Measurements from ENCODE around the gene P2RY8. TPM values are rescaled to one million over a fixed set of nuclear protein-coding genes. Genes with fewer than 3 reads are reported as not detected.
"Not testable (repeated sequence)": the region's sequence is repeated elsewhere in the genome, so short reads cannot be mapped to it uniquely, and the experiment has no call there.

Gene P2RY8, protein sequence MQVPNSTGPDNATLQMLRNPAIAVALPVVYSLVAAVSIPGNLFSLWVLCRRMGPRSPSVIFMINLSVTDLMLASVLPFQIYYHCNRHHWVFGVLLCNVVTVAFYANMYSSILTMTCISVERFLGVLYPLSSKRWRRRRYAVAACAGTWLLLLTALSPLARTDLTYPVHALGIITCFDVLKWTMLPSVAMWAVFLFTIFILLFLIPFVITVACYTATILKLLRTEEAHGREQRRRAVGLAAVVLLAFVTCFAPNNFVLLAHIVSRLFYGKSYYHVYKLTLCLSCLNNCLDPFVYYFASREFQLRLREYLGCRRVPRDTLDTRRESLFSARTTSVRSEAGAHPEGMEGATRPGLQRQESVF
- 100 to 1,000 TPM; 227 to 320 (median 275) TPM for polyA plus RNA-seq (ENCODE audit: low read depth in 6 of 6)

- Mint-ChIP-seq H3K27me3 (no peaks in the 10 kb centered on the region), H3K4me1 (peaks cover 19 to 37% (median 20%) of the 10 kb centered on the region in 3 donors), H3K4me3 (peak within 1 kb of the TSS; percentile 93 to 100 (median 98)), H3K36me3 (no peaks in the 10 kb centered on the region), H3K9me3 (no peaks in the 10 kb centered on the region), H3K27ac (peak within 1 kb of the TSS; percentile 98 to 100 (median 99))
- DNase-seq (peak; percentile 83), ATAC-seq (ENCODE audit: low read depth in 2 of 2) (peak; percentile 77 to 82)
Observed at GRCh38 chrX:1537031-1537715, at the start of gene P2RY8. TSS of gene P2RY8 (minus strand) at chrX:1537185. CDS start at chrX:1466558, 70,627 bp downstream.

- no peak overlapping the region for H3K27ac Mint-ChIP-seq
- DNase-seq, result no peak
Observed at GRCh38 chrX:1584237-1585011, 47.4 kb upstream of the P2RY8 start.

GRCh38 chrX:1582686-1583437, 45.9 kb upstream of the P2RY8 start:
- Mint-ChIP-seq H3K4me1 (peaks cover 15 to 24% (median 20%) of the 10 kb centered on the region in 3 donors), H3K27me3 (no peaks in the 10 kb centered on the region), H3K36me3 (no peaks in the 10 kb centered on the region), H3K27ac (peak overlapping the region in 3 of 6 donors; percentile 8 to 88 (median 61)), H3K9me3 (no peaks in the 10 kb centered on the region), H3K4me3 (peak overlapping the region in 1 of 8 donors; percentile 43)
- DNase-seq, result no peak
- no peak for ATAC-seq (ENCODE audit: low read depth in 2 of 2)

More at GRCh38 chrX:1584237-1585011, 47.4 kb upstream of the P2RY8 start:
- no peaks in the 10 kb centered on the region for H3K9me3 Mint-ChIP-seq
- H3K27me3 Mint-ChIP-seq, result no peaks in the 10 kb centered on the region
- peaks cover 16 to 28% (median 20%) of the 10 kb centered on the region in 3 donors for H3K4me1 Mint-ChIP-seq
- H3K36me3 Mint-ChIP-seq, result no peaks in the 10 kb centered on the region
- no peak overlapping the region for H3K4me3 Mint-ChIP-seq
- no peak for ATAC-seq (ENCODE audit: low read depth in 2 of 2)

DNA sequence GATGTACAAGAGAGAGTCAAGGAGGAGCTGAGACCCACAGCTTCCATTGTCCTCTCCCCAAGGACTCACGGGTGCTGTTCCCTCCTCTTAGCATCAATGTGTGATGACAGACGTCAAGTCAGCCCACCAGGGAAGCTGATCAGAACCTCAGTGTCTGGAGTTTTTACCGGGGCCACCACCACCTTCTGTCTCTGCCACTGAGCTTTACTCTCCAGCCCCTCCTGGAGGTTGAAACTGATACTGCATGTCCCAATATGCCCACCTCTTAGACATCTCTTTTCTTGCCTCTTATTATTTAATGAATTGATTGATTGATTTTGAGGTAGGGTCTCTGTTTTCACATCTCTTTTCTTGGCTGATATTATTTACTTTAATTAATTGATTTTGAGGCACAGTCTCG, 44.1 kb upstream of the P2RY8 start:
- DNase-seq, result peak; percentile 59
- H3K27ac Mint-ChIP-seq, result no peak overlapping the region
- H3K27me3 Mint-ChIP-seq, result no peaks in the 10 kb centered on the region
- H3K4me1 Mint-ChIP-seq, result peaks cover 8 to 14% (median 11%) of the 10 kb centered on the region in 3 donors
- no peak overlapping the region for H3K4me3 Mint-ChIP-seq
- peak; percentile 65 to 83 for ATAC-seq (ENCODE audit: low read depth in 2 of 2)
- no peaks in the 10 kb centered on the region for H3K9me3 Mint-ChIP-seq
- no peaks in the 10 kb centered on the region for H3K36me3 Mint-ChIP-seq

GRCh38 chrX:1578511-1579173, 41.7 kb upstream of the P2RY8 start:
- H3K27me3 Mint-ChIP-seq, result no peaks in the 10 kb centered on the region
- no peaks in the 10 kb centered on the region for H3K9me3 Mint-ChIP-seq
- DNase-seq, result no peak
- H3K36me3 Mint-ChIP-seq, result no peaks in the 10 kb centered on the region
- peak overlapping the region in 2 of 6 donors; percentile 14 to 60 for H3K27ac Mint-ChIP-seq
- no peak overlapping the region for H3K4me3 Mint-ChIP-seq
- peaks cover 8 to 14% (median 8%) of the 10 kb centered on the region in 3 donors for H3K4me1 Mint-ChIP-seq
- no peak for ATAC-seq (ENCODE audit: low read depth in 2 of 2)

DNA sequence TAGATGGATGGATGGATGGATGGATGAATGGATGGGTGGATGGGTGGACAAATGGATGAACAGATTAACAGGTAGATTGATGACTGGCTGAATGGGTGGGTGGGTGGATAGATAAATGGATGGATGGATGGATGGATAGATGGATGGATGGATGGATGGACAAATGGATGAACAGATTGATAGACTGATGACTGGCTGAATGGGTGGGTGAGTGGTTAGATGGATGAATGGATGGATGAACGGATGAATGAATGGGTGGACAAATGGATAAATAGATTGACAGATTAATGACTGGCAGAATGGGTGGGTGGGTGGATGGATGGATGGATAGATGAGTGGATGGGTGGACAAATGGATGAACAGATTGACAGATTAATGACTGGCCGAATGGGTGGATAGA, 40.9 kb upstream of the P2RY8 start:
- no peaks in the 10 kb centered on the region for H3K27me3 Mint-ChIP-seq
- ATAC-seq (ENCODE audit: low read depth in 2 of 2) (no peak), DNase-seq (no peak)
- H3K4me1 Mint-ChIP-seq, result peaks cover under 1 to 6% (median 2%) of the 10 kb centered on the region in 3 donors
- no peak overlapping the region for H3K27ac Mint-ChIP-seq
- no peaks in the 10 kb centered on the region for H3K9me3 Mint-ChIP-seq
- no peak overlapping the region for H3K4me3 Mint-ChIP-seq
- no peaks in the 10 kb centered on the region for H3K36me3 Mint-ChIP-seq

DNA sequence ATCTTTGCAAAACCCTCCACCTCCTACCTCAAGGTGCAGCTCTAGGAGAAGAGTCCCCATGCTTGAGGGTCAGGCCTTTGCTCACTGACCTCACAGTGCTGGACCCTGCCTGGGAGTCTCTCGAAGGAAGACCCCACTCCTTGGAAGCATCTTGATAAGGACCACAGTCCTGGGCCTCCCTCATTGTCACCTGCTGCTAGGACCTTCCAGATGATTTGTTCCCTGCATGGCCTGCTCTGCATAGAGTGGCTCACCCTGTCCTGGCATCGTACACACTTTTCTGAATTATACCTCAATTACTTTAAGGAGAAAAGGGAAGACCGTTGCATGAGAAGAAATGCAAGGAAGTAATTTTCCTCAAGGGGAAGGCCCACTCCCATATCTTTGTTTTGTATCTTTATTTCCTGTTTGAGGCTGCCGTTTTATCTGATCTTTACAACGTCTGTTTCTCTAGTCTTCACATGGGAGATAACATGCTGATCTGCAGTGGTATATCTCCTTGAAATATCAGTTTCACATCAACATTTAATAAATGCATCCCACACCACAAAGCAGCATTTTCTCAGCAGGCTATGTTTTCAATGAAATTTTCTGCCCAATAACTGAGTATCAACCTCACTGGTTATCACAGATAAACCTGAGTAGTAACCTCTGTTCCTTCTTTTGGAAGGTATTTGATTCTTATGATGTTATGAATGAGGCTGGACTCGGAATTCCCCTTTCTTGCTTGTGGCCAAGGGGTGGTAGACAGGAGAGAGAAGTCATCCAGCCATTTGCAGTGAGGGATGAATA, 39.4 kb upstream of the P2RY8 start:
- Mint-ChIP-seq H3K9me3 (no peaks in the 10 kb centered on the region), H3K27me3 (no peaks in the 10 kb centered on the region), H3K27ac (no peak overlapping the region), H3K36me3 (no peaks in the 10 kb centered on the region), H3K4me3 (no peak overlapping the region), H3K4me1 (peaks cover 0 to 3% (median 0%) of the 10 kb centered on the region in 3 donors)
- DNase-seq, result no peak
- peak; percentile 50 to 61 for ATAC-seq (ENCODE audit: low read depth in 2 of 2)

- H3K36me3 Mint-ChIP-seq; H3K4me3 Mint-ChIP-seq; DNase-seq; ATAC-seq (ENCODE audit: low read depth in 2 of 2); H3K27ac Mint-ChIP-seq; H3K9me3 Mint-ChIP-seq; H3K27me3 Mint-ChIP-seq: not testable (repeated sequence)
- peaks cover 12 to 21% (median 18%) of the 10 kb centered on the region in 3 donors for H3K4me1 Mint-ChIP-seq
Observed at GRCh38 chrX:1574181-1574580, 37.2 kb upstream of the P2RY8 start.

GRCh38 chrX:1564750-1565683, 28.0 kb upstream of the P2RY8 start:
- peaks cover 0 to 3% (median 0%) of the 10 kb centered on the region in 7 donors for H3K9me3 Mint-ChIP-seq
- peak overlapping the region in 1 of 6 donors; percentile 67 for H3K27ac Mint-ChIP-seq
- DNase-seq (no peak), ATAC-seq (ENCODE audit: low read depth in 2 of 2) (peak; percentile 37 to 57)
- no peaks in the 10 kb centered on the region for H3K27me3 Mint-ChIP-seq
- H3K36me3 Mint-ChIP-seq, result no peaks in the 10 kb centered on the region
- peak overlapping the region in 7 of 8 donors; percentile 6 to 71 (median 47) for H3K4me3 Mint-ChIP-seq
- H3K4me1 Mint-ChIP-seq, result peaks cover 18 to 49% (median 45%) of the 10 kb centered on the region in 3 donors

GRCh38 chrX:1564077-1564476, 27.1 kb upstream of the P2RY8 start:
- not testable (repeated sequence) for H3K36me3 Mint-ChIP-seq; H3K27me3 Mint-ChIP-seq; DNase-seq; H3K9me3 Mint-ChIP-seq; ATAC-seq (ENCODE audit: low read depth in 2 of 2)
- H3K4me1 Mint-ChIP-seq, result peaks cover 13 to 46% (median 37%) of the 10 kb centered on the region in 3 donors
- peak overlapping the region in 1 of 6 donors; percentile 89 for H3K27ac Mint-ChIP-seq
- peak overlapping the region in 3 of 8 donors; percentile 25 to 40 (median 36) for H3K4me3 Mint-ChIP-seq

DNA sequence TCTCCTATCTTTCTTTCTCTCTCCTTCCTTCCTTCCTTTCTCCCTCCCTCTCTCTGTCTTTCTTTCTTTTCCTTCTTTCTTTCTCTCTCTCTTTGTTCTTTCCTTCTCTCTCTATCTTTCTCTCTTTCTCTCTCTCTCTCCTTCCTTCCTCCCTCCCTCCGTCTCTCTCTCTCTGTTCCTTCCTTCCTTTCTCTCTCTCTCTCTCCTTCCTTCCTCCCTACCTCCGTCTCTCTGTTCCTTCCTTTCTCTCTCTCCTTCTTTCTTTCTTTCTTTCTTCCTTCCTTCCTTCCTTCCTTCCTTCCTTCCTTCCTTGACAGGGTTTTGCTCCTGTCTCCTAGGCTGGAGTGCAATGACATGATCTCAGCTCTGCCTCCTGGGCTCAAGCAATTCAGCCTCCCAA, 24.2 kb upstream of the P2RY8 start:
- DNase-seq (no peak), ATAC-seq (ENCODE audit: low read depth in 2 of 2) (no peak)
- H3K36me3 Mint-ChIP-seq, result peaks cover 5% of the 10 kb centered on the region in 2 donors
- peak overlapping the region in 2 of 8 donors; percentile 27 to 73 for H3K4me3 Mint-ChIP-seq
- H3K27me3 Mint-ChIP-seq, result no peaks in the 10 kb centered on the region
- H3K27ac Mint-ChIP-seq, result peak overlapping the region in 4 of 6 donors; percentile 83 to 92 (median 87)
- peaks cover 25 to 57% (median 43%) of the 10 kb centered on the region in 3 donors for H3K4me1 Mint-ChIP-seq
- peaks cover 0 to 7% (median 3%) of the 10 kb centered on the region in 7 donors for H3K9me3 Mint-ChIP-seq

Measured in naive B cell (primary cell).